ENCODE results near the gene ANKS1A. TPM values are rescaled to one million over a fixed set of nuclear protein-coding genes. Genes with fewer than 3 reads are reported as not detected.

The ANKS1A gene
- total RNA-seq, 1 experiment from 2014 or later, result 26.5 TPM

DNA sequence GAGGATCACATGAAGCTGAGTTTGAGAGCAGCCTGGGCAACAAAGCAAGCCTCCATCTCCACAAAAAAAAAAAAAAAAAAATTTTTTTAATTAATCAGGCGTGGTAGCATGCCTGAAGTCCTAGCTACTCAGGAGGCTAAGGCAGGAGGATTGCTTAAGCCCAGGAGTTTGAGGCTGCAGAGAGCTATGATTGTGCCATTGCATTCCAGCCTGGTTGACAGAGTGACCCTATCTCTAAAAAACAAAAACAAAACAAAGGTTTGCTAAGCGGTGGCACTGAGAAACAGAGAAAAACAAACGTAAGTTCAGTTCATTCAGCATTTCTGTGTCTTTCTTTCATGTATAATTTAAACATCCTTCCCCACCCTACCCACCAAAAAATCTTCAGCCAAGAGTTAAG is 78.4 kb downstream of the ANKS1A start:
- Histone ChIP-seq H3K9me3 (ENCODE audit: control insufficient read depth, low read depth, low read length) (no peaks in the 10 kb centered on the region), H3K27me3 (ENCODE audit: insufficient read depth, low read length) (no peaks in the 10 kb centered on the region), H3K9ac (ENCODE audit: extremely low read depth, insufficient read length, low read length) (no peak overlapping the region), H3K4me1 (ENCODE audit: insufficient read depth, low read length) (no peaks in the 10 kb centered on the region), H4K8ac (replicated peaks; ENCODE audit: insufficient read length, low read depth, low read length) (no peak overlapping the region), H2BK12ac (ENCODE audit: insufficient read length, low read depth, low read length) (no peak overlapping the region), H3K56ac (ENCODE audit: insufficient read length, low read depth, low read length) (no peak overlapping the region), H3K4me2 (ENCODE audit: insufficient read depth, insufficient read length, low read length) (no peak overlapping the region), H3K27ac (ENCODE audit: insufficient read length, low read depth, low read length) (no peak overlapping the region), H2BK15ac (ENCODE audit: low read depth, low read length) (no peak overlapping the region), H3K23me2 (ENCODE audit: insufficient read length, low read depth, low read length, poor library complexity, severe bottlenecking) (no peaks in the 10 kb centered on the region), H2BK20ac (ENCODE audit: low read depth, low read length, poor library complexity, severe bottlenecking) (no peak overlapping the region), H3K79me2 (ENCODE audit: insufficient read depth, low read length) (no peaks in the 10 kb centered on the region), H4K5ac (ENCODE audit: insufficient read length, low read depth, low read length) (no peak overlapping the region), H2BK120ac (ENCODE audit: low read depth, low read length, poor library complexity, severe bottlenecking) (no peak overlapping the region), H3K14ac (ENCODE audit: insufficient read depth, low read length) (no peak overlapping the region), H3K79me1 (ENCODE audit: insufficient read depth, low read depth, low read length, poor library complexity, severe bottlenecking) (no peaks in the 10 kb centered on the region), H3K23ac (ENCODE audit: insufficient read length, low read depth, low read length) (no peak overlapping the region), H4K20me1 (ENCODE audit: control insufficient read depth, insufficient read depth, insufficient read length) (no peaks in the 10 kb centered on the region), H3T11ph (ENCODE audit: low read length) (no peak overlapping the region), H2BK5ac (ENCODE audit: insufficient read length, low read length) (no peak overlapping the region), H2AFZ (ENCODE audit: low read length) (no peak overlapping the region), H4K91ac (ENCODE audit: insufficient read length, low read depth, low read length) (no peak overlapping the region), H3K18ac (ENCODE audit: insufficient read length, low read depth, low read length) (no peak overlapping the region), H2AK5ac (ENCODE audit: insufficient read length, low read length) (no peak overlapping the region), H3K4ac (ENCODE audit: low read depth, low read length) (no peak overlapping the region)
- DNase-seq, result no peak
- TF ChIP-seq, protein P1, sequence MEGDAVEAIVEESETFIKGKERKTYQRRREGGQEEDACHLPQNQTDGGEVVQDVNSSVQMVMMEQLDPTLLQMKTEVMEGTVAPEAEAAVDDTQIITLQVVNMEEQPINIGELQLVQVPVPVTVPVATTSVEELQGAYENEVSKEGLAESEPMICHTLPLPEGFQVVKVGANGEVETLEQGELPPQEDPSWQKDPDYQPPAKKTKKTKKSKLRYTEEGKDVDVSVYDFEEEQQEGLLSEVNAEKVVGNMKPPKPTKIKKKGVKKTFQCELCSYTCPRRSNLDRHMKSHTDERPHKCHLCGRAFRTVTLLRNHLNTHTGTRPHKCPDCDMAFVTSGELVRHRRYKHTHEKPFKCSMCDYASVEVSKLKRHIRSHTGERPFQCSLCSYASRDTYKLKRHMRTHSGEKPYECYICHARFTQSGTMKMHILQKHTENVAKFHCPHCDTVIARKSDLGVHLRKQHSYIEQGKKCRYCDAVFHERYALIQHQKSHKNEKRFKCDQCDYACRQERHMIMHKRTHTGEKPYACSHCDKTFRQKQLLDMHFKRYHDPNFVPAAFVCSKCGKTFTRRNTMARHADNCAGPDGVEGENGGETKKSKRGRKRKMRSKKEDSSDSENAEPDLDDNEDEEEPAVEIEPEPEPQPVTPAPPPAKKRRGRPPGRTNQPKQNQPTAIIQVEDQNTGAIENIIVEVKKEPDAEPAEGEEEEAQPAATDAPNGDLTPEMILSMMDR (conservative IDR thresholded peaks at IDR 0.05), result no peak
- no peaks in the 10 kb centered on the region for H3K4me1 Mint-ChIP-seq
- peaks cover 4 to 17% (median 7%) of the 10 kb centered on the region in 3 experiments; a peak in 6 of 7 replicates for H3K36me3 Mint-ChIP-seq (ENCODE audit: insufficient read depth in 1 of 3, low read depth in 3 of 3)
- no peak overlapping the region for H3K27ac Mint-ChIP-seq
- no peaks in the 10 kb centered on the region for H3K27me3 Mint-ChIP-seq (ENCODE audit: low read depth)
- whole genome bisulfite sequencing (ENCODE audit: extremely low coverage, insufficient read length, low lambda C conversion rate), result no CpG with 5 or more reads among the region's 3 CpGs
- no peaks in the 10 kb centered on the region for H3K9me3 Mint-ChIP-seq
- no peak overlapping the region for H3K4me3 Mint-ChIP-seq

All from H9 (cell line).